D721Med (cell line): Measurements from ENCODE around the gene SBNO2.

Source experiments
- DNase-seq: peaks from one replicate; pipeline ENCODE4 v3.0.0; 2011; ENCODE audit warnings: low spot score; ENCODE audit not compliant: insufficient read length
- FAIRE-seq: peaks from 2 replicates; lab custom pipeline; 2011; peaks lifted over from hg19 to GRCh38; lab: Jason Lieb, UNC
- TF ChIP-seq, protein P1 (sequence below): IDR thresholded peaks from 2 replicates; pipeline ENCODE4 v1.5.1; 2012; ENCODE audit warnings: mild to moderate bottlenecking, control low read depth; ENCODE audit not compliant: insufficient read depth; ENCODE audit errors: missing control alignments

Gene SBNO2

DNA sequence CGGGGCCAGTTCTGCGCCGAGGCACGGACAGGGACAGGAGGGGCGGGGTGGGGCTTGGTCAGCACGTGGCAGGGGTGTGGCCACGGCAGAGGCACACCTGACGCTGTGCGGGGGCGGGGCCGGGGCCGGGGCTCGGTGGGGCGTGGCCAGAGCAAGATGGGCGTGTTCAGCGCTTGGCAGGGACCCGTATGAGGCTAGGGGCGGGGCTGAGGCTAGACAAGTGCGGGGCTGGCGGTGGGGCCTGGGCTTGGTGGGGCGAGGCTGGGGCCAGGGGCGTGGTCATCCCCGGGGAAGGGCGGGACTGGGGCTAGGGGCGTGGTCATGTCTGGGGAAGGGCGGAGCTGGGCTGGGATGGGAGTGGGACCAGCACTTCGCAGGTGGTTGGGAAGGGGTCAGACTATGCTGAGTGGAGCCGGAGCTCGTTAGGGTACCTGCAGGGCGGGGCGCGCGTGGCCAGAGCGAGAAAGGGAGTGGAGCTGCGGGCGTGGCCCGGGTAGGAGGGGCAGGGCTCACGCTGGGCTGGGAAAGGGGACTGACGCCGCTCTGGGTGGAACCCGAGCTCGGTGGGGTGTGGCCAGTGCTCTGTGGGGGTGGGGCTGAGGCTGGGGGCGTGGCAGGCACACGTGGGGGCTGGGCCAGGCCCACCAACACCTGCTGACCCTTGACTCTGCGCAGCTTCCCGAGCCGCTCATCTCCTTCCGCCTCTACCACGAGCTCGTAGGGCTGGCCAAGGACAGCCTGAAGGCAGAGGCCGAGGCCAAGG lies 91.7 kb downstream of the SBNO2 start:
- FAIRE-seq (no peak), DNase-seq (no peak)
- TF ChIP-seq, protein P1, sequence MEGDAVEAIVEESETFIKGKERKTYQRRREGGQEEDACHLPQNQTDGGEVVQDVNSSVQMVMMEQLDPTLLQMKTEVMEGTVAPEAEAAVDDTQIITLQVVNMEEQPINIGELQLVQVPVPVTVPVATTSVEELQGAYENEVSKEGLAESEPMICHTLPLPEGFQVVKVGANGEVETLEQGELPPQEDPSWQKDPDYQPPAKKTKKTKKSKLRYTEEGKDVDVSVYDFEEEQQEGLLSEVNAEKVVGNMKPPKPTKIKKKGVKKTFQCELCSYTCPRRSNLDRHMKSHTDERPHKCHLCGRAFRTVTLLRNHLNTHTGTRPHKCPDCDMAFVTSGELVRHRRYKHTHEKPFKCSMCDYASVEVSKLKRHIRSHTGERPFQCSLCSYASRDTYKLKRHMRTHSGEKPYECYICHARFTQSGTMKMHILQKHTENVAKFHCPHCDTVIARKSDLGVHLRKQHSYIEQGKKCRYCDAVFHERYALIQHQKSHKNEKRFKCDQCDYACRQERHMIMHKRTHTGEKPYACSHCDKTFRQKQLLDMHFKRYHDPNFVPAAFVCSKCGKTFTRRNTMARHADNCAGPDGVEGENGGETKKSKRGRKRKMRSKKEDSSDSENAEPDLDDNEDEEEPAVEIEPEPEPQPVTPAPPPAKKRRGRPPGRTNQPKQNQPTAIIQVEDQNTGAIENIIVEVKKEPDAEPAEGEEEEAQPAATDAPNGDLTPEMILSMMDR: no peak

DNA sequence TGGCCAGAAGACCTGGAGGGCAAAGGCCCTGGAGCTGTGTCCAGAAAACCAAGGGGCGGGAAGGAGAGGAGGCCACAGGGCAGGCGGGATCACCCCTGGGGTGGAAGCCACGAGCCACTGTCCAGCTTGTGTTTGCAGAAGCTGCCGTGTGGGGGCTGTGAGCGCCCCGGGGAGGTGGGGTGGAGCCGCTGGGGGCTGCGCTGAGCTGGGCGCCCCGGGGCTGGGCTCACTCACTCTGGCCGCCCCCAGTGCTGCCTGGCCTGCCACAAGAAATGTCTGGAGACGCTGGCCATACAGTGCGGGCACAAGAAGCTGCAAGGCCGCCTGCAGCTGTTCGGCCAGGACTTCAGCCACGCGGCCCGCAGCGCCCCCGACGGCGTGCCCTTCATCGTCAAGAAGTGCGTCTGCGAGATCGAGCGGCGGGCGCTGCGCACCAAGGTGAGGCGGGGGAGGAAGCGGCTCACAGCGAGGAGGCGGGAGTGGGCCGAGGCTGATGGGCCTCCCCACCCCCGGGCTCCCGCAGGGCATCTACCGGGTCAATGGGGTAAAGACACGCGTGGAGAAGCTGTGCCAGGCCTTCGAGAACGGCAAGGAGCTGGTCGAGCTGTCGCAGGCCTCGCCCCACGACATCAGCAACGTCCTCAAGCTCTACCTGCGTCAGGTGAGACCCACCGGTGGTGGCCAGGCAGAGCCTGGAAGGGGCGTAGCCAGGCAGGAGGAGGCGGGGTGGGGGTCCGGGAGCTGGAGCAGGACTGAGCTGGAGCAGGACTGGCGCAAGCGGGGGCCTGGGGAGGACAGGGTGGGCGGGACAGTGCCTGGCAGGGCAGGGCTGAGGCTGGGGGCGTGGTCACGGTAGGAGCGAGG lies 92.5 kb downstream of the SBNO2 start:
- TF ChIP-seq, protein P1: peak; percentile 16
- DNase-seq (no peak), FAIRE-seq (no peak)

DNA sequence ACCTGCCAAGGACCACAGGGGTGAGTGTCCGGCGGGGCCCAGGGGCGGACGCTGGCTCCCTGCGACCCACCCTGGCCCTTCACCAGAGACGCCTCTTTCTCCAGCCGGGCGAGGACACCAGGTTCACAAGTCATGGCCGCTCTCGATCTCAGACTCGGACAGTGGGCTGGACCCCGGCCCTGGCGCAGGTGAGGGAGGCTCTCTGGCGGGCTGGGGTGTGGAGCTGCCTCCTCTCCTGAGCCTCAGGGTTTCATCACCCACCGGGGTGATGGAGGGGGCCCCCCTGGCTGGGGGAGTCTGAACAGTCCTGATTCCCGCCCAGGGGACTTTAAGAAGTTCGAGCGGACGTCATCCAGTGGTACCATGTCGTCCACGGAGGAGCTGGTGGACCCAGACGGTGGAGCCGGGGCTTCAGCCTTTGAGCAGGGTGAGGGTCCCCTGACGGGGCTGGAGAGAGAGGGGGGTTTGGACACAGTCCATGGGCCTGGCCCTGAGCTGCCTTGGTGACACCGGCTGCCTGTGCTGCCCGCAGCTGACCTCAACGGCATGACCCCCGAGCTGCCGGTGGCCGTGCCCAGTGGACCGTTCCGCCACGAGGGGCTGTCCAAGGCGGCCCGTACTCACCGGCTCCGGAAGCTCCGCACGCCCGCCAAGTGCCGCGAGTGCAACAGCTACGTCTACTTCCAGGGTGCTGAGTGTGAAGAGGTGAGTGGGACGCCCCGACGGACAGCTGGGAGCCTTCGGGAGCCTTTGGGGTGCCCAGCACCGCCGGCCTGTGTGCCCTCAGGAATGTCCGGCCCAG lies 93.5 kb downstream of the SBNO2 start:
- FAIRE-seq (no peak), DNase-seq (no peak)
- TF ChIP-seq, protein P1: no peak

DNA sequence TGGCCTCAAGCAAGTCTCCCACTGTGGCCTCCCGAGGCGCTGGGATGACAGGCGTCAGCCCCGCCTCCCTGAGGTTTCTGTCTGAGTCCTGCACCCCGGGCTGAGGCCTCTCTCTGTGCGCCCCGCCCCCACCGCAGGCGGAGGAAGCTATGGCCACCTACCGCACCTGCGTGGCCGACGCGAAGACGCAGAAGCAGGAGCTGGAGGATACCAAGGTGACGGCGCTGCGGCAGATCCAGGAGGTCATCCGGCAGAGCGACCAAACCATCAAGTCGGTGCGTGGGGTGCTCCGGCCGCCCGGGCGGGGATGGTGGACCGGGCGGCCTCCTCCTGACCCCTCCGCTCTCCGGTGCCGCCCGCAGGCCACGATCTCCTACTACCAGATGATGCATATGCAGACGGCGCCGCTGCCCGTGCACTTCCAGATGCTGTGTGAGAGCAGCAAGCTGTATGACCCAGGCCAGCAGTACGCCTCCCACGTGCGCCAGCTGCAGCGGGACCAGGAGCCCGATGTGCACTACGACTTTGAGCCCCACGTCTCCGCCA lies 94.4 kb downstream of the SBNO2 start:
- TF ChIP-seq, protein P1: no peak
- DNase-seq (no peak), FAIRE-seq (no peak)

DNA sequence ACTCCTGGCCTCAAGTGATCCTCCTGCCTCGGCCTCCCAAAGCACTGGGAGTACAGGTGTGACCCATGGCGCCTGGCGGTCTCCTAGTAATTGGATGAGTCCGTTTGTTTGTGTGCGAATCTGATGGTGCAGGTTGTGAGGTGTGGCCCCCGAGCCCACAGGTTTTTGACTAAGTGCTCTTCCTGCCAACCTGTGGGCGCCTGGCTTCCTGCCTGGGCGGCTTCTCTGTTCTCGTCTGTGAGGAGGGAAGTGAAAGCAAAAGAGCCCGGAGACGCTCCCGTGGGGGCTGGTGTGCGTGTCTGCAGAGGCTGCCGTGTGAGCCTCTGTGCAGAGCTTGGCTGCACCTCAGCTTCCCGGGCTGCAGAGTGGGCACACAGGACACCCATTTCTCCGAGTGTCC lies 97.1 kb downstream of the SBNO2 start:
- FAIRE-seq (no peak), DNase-seq (no peak)
- TF ChIP-seq, protein P1: no peak

DNA sequence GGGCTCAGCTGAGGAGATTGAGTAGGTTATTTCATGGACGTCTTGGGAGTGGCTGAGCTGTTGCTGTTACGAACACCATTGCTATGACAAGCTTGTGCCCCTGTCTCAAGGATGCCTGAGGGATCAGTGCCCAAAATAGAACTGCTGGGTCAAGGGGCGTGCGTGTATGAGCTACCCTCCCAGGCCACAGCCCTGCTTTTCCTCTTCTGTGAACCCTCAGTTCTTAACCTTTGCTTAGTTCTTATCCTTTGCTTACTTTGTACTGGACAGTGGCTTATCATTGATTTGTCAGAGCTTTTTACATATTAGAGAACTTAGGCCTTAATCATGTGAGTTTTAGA lies 98.1 kb downstream of the SBNO2 start:
- DNase-seq (no peak), FAIRE-seq (no peak)
- TF ChIP-seq, protein P1: no peak
